GM12801 (cell line): ENCODE results near the gene C17orf50.

Experiments
- TF ChIP-seq, protein P1 (sequence below): IDR thresholded peaks from one replicate; pipeline ENCODE4 v1.5.1; 2011; ENCODE audit warnings: control low read depth; ENCODE audit not compliant: insufficient read length; ENCODE audit errors: extremely low read depth

Gene C17orf50

DNA sequence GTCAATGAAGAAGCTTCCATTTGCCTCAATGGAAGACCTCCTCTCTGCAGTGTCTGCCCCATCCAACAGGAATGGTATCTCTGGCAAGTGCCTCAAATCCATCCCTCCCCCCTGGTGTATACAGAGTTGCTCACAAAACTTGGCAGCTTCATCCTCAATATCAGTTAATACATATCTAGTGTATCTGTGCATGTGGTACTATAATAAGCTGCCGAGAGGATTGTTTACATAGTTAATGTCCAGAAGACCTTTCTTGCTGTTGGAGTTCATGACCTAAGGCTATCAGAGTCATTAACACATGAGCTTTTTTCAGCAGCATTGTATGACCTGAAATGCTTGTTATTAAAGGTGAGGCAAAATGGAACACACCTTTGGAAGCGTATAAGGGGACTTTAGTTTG lies 43.2 kb upstream of the C17orf50 start:
- TF ChIP-seq, protein P1, sequence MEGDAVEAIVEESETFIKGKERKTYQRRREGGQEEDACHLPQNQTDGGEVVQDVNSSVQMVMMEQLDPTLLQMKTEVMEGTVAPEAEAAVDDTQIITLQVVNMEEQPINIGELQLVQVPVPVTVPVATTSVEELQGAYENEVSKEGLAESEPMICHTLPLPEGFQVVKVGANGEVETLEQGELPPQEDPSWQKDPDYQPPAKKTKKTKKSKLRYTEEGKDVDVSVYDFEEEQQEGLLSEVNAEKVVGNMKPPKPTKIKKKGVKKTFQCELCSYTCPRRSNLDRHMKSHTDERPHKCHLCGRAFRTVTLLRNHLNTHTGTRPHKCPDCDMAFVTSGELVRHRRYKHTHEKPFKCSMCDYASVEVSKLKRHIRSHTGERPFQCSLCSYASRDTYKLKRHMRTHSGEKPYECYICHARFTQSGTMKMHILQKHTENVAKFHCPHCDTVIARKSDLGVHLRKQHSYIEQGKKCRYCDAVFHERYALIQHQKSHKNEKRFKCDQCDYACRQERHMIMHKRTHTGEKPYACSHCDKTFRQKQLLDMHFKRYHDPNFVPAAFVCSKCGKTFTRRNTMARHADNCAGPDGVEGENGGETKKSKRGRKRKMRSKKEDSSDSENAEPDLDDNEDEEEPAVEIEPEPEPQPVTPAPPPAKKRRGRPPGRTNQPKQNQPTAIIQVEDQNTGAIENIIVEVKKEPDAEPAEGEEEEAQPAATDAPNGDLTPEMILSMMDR: no peak

DNA sequence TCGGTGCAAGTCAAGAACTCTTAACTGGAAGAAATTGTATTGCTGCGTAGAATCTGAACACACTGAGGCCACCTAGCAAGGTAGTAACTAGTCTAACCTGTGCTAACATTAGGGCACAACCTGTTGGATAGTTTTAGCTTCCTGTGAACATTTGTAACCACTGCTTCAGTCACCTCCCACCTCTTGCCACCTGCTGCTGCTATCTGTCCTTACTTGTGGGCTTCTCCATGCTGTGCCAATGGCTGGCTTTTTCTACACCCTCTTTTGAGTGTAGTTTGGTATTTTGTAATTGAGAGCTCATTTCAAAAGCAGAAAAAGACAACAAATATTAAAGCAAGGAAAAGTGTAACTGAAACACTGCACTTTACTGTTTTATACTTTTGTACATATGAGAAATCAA lies 37.0 kb upstream of the C17orf50 start:
- TF ChIP-seq, protein P1: no peak

DNA sequence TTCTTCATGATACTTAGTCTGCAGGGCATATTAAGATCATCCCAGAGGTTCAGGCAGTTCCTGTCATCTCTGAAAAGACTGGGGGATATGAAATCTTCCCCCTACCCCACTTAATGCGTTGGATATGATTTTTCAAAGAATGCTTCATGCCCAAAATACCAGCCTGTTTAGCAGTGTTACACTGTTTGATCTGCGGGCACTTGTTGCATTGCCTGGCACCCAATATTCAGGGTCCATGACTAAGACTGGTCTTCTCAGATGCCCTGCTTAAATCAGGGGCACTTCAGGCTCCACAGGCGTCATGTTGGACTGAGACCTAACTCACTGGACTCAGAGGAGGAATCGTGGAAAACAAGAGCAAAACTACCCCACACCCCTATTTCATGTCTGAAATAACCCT lies 35.6 kb upstream of the C17orf50 start:
- TF ChIP-seq, protein P1: no peak

DNA sequence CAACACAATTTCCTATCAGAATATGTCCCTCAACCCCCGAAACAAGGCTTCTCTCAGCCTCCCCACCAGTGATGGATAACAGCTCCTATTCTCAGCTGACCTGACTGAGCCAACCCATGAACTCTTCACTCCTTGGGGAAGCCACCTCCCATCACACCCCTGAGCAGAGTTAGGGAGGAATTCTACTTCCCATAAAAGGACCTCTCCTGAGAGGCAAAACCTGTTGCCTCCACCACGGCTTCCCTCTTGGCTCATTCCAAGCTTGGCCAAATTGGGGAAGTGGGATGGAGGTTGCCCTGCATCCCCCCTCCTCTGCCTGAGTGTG lies 34.9 kb upstream of the C17orf50 start:
- TF ChIP-seq, protein P1: no peak

DNA sequence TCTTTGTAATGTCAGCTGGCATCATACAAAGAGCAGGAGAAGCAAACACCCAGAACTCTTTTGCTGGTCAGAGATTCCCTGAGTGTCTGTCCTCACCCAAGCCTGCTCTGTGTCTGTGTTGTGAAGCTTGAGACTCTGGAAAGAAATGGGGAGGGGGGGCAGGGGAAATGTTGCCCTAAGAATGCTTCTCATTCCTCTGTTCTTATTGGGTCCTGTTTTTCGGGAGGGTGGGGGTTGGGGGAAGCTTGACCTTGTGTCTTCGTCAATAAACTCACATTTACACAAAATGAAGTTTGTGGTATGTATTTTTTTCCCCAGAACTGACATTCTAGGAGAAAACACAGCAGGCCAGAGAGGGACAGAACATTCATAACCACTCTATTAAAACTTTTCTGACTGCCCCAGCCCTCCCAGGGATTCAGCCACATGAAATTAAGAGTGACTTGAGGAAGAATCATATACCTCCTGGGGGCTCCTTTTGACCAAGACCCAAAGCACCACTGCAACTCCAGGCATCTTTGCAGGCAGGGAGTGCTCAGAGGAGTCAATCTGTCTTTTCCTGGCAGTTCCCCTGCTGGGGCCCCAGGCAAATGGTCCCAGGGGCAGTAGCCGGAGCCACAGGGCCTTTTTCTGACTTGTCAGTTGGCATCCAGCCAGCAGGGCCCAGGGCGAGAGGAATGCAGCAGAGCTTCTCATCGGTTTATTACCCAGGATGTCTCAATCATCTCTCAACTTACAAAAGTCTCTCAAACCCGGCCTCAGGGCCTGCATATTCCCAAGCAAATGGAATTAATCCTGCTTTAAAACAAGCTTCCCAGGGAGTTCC lies 34.3 kb upstream of the C17orf50 start:
- TF ChIP-seq, protein P1: no peak

DNA sequence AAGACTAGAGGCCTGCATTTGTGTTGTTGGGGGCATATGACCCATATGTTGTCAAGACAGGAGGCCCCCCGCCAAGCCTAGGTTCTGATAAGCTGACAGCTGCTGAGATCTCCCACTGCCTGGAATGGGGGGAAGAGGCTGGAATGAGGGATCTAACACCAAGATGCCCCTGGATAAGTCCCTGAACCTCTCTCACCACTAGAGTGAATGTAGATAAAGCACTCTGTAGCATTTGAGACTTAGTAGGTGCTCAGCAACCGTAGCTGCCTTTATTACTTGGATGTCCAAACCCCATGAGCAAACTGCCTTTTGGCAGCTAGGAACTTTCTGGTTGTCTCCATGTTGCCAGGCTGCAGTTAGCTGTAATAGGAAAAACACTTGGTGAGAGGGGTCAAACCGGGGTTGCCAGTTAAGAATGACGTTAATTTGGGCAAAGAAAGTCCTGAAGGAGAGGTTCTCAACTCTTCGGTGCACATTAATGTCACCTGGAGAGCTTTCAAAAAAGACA lies 33.7 kb upstream of the C17orf50 start:
- TF ChIP-seq, protein P1: no peak

DNA sequence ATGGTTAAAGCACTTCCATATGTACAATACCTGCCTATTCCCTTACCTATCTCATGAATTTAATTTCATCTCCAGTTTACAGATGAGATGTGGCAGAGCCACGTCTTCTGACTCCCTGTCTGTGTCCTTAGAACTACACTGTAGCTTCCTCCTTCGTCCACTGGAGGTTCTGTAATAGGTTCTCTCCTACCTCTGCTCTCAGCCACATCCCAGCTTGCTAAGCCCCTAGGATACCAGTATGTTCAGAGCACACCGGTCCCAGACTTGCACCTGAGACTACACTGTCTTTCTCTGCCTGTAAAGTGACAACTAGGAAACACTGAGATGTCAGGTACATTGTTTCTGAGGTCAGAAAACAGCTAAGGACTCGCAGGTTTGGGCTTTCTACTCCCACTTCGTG lies 33.1 kb upstream of the C17orf50 start:
- TF ChIP-seq, protein P1: no peak
